Esophagus muscularis mucosa (tissue), 4 donors: ENCODE measurements around the gene DMRT2. TPM values are rescaled to one million over a fixed set of nuclear protein-coding genes. Genes with fewer than 3 reads are reported as not detected.
A peak's percentile ranks its signal among the peaks of the same experiment; 100 is the strongest.

Experiments used
- DNase-seq: peaks from one replicate; pipeline ENCODE4 v3.0.0-alpha.2; 2017; ENCODE audit errors: extremely low spot score
- H3K27ac ChIP-seq, 4 donors: fragments of 200-600 bp; sonication (generic); replicated peaks in 1 of 4; 1 replicate in 3 of 4; 2 replicates in 1 of 4; pipeline ENCODE4 v1.5.1; 2016 to 2019; ENCODE audit warnings: mild to moderate bottlenecking in 1 of 4
- H3K27me3 ChIP-seq, 4 donors: fragments of 200-600 bp; sonication (generic); one replicate each; pipeline versions ENCODE4 v1.5.1 to v1.6.0; 2016 to 2019
- H3K36me3 ChIP-seq, 4 donors: fragments of 200-600 bp; sonication (generic); one replicate each; pipeline ENCODE4 v1.5.1; 2016 to 2019
- H3K4me1 ChIP-seq, 4 donors: fragments of 200-600 bp; sonication (generic); one replicate each; pipeline ENCODE4 v1.5.1; 2016 to 2019
- H3K4me3 ChIP-seq, 4 donors: fragments of 200-600 bp; sonication (generic); 1 replicate in 2 of 4; 2 replicates in 2 of 4; pipeline ENCODE4 v1.5.1; 2016 to 2019; ENCODE audit warnings: mild to moderate bottlenecking in 4 of 4, moderate library complexity in 1 of 4
- H3K9me3 ChIP-seq, 4 donors: fragments of 200-600 bp; sonication (generic); 1 replicate in 3 of 4; 2 replicates in 1 of 4; pipeline ENCODE4 v1.5.1; 2016 to 2019
- CTCF ChIP-seq, 3 experiments: fragments of 200-600 bp in 2 of 3; fragments of 450-650 bp in 1 of 3; sonication (generic) in 2 of 3; IDR thresholded peaks; one replicate each; pipeline ENCODE4 v1.5.1; 2017 to 2019; ENCODE audit warnings: antibody characterized with exemption in 3 of 3, mild to moderate bottlenecking in 2 of 3, moderate library complexity in 1 of 3
- EP300 ChIP-seq: sonication (generic); formaldehyde crosslinking; IDR thresholded peaks from one replicate; pipeline ENCODE4 v1.6.1; 2017; ENCODE audit warnings: antibody characterized with exemption
- POLR2A ChIP-seq: fragments of 450-650 bp; IDR thresholded peaks from one replicate; pipeline ENCODE4 v1.6.1; 2017; ENCODE audit warnings: antibody characterized with exemption, moderate library complexity, mild to moderate bottlenecking, low read depth
- POLR2AphosphoS5 ChIP-seq, 2 donors: sonication (generic); formaldehyde crosslinking; IDR thresholded peaks; one replicate each; pipeline ENCODE4 v1.6.1; 2017; ENCODE audit warnings: antibody characterized with exemption in 2 of 2
- WGBS: methylation state at CpG from one replicate; pipeline ENCODE4 v1.1.5; 2018; 5-methylcytosine and 5-hydroxymethylcytosine counted together
- intact Hi-C: fragments of 100-400 bp; cut with DNase I; formaldehyde crosslinking; loops from one replicate; pipeline ENCODE4 v1.15.1; 2023
- total RNA-seq, 4 donors: library from RNA; depleted of rRNA; stranded (reverse); fragments of >200 nt; gene quantifications; one replicate each; pipeline versions ENCODE4 v1.1.0 to v1.2.1, GENCODE V29; 2016

The DMRT2 gene
- total RNA-seq, 4 donors from 2014 or later = 0.33 to 0.80 (median 0.50) TPM

- Histone ChIP-seq H3K4me1 (peaks cover 40 to 53% (median 48%) of the 10 kb centered on the region in 4 donors), H3K4me3 (peak overlapping the region; percentile 39 to 57 (median 44)), H3K27me3 (peaks cover 3 to 99% (median 73%) of the 10 kb centered on the region in 4 donors), H3K27ac (no peak overlapping the region), H3K36me3 (no peaks in the 10 kb centered on the region), H3K9me3 (no peaks in the 10 kb centered on the region)
- WGBS = 17% methylated on average over 27 of the region's 41 CpGs
- DNase-seq = no peak
- no peak for TF ChIP-seq EP300
- intact Hi-C loops = no loop called here
Measured at GRCh38 chr9:1052365-1053281, 2.5 kb downstream of the DMRT2 start.

- peaks cover 3 to 99% (median 69%) of the 10 kb centered on the region in 4 donors for H3K27me3 ChIP-seq
- no peaks in the 10 kb centered on the region for H3K9me3 ChIP-seq
- peaks cover 34 to 47% (median 43%) of the 10 kb centered on the region in 4 donors for H3K4me1 ChIP-seq
- WGBS = 19% methylated on average over 9 of the region's 9 CpGs
- no peak overlapping the region for H3K27ac ChIP-seq
- TF ChIP-seq CTCF (IDR thresholded peaks at IDR 0.05) (no peak), POLR2AphosphoS5 (IDR thresholded peaks at IDR 0.05) (no peak), POLR2A (no peak), EP300 (no peak)
- no peak overlapping the region for H3K4me3 ChIP-seq
- no peaks in the 10 kb centered on the region for H3K36me3 ChIP-seq
- intact Hi-C loops = no loop called here
- DNase-seq = no peak
Measured at GRCh38 chr9:1053282-1053621, 3.1 kb downstream of the DMRT2 start.

GRCh38 chr9:1053986-1054425 is 3.8 kb downstream of the DMRT2 start:
- no peak for TF ChIP-seq CTCF (IDR thresholded peaks at IDR 0.05)
- no peak for TF ChIP-seq EP300
- no peak for TF ChIP-seq POLR2A
- no peak for TF ChIP-seq POLR2AphosphoS5 (IDR thresholded peaks at IDR 0.05)
- H3K36me3 ChIP-seq = no peaks in the 10 kb centered on the region
- intact Hi-C loops = no loop called here
- no peak for DNase-seq
- H3K4me3 ChIP-seq = no peak overlapping the region
- H3K27ac ChIP-seq = no peak overlapping the region
- 20% methylated on average over 10 of the region's 10 CpGs for WGBS
- H3K4me1 ChIP-seq = peaks cover 30 to 39% (median 35%) of the 10 kb centered on the region in 4 donors
- no peaks in the 10 kb centered on the region for H3K9me3 ChIP-seq
- H3K27me3 ChIP-seq = peaks cover 0 to 97% (median 61%) of the 10 kb centered on the region in 4 donors

- H3K4me1 ChIP-seq = peaks cover 24 to 32% (median 28%) of the 10 kb centered on the region in 4 donors
- no peaks in the 10 kb centered on the region for H3K9me3 ChIP-seq
- peaks cover 0 to 96% (median 50%) of the 10 kb centered on the region in 4 donors for H3K27me3 ChIP-seq
- H3K27ac ChIP-seq = no peak overlapping the region
- intact Hi-C loops = no loop called here
- no peak overlapping the region for H3K4me3 ChIP-seq
- no peak for TF ChIP-seq EP300
- TF ChIP-seq CTCF (IDR thresholded peaks at IDR 0.05) = no peak
- TF ChIP-seq POLR2AphosphoS5 (IDR thresholded peaks at IDR 0.05) = no peak
- WGBS = 69% methylated on average over 5 of the region's 5 CpGs
- no peaks in the 10 kb centered on the region for H3K36me3 ChIP-seq
- DNase-seq = no peak
Measured at GRCh38 chr9:1055166-1055565, 5.0 kb downstream of the DMRT2 start.

GRCh38 chr9:1057910-1058309 is 7.8 kb downstream of the DMRT2 start:
- H3K27me3 ChIP-seq = peaks cover 0 to 72% (median 26%) of the 10 kb centered on the region in 4 donors
- DNase-seq = no peak
- WGBS = 51% methylated on average over 3 of the region's 3 CpGs
- peaks cover 2 to 6% (median 3%) of the 10 kb centered on the region in 4 donors for H3K4me1 ChIP-seq
- H3K36me3 ChIP-seq = no peaks in the 10 kb centered on the region
- intact Hi-C loops = no loop called here
- no peaks in the 10 kb centered on the region for H3K9me3 ChIP-seq
- H3K4me3 ChIP-seq = no peak overlapping the region
- H3K27ac ChIP-seq = no peak overlapping the region
- TF ChIP-seq CTCF (IDR thresholded peaks at IDR 0.05) (no peak), EP300 (no peak), POLR2AphosphoS5 (IDR thresholded peaks at IDR 0.05) (no peak), POLR2A (no peak)
